SIG-M5 (cell line): ENCODE data around the gene GRM1.

Experiments
- DNase-seq: peaks from one replicate; lab custom pipeline; 2025; lab: John Stamatoyannopoulos, UW

Gene GRM1

DNA sequence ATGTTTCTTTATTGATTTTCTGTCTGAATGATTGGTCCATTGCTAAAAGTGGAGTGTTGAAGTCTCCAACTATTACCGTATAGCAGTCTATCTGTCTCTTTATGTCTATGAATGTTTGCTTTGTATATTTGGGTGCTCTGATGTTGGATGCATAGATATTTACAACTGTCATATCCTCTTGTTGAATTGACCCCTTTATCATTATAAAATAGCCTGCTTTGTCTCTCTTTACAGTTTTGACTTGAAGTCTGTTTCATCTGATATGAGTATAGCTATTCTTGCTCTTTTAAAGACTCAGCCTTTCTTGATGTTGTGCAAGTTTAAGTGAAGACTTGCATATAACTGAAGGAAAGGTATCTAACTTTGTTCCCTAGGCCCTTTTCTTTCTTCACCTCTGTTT, 341.0 kb downstream of the GRM1 start:
- no peak for DNase-seq

DNA sequence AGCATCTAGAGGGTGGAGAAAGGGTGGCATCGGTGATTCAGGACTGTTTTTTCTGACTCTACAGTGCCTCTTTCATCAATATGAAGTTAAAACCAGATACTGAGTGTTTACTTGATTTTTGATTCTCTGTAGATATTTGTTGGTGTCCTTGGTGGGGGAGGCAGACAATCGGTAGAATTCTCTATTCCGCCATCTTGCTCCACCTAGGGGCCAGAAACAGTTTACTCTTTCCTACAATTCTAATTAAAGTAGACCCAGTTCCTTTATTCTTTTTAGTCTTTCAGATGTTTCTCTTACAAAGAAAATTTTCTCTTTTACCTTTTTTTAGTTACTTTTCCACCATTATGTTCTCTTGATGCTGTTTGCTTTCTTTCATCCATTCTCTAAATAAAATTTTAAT, 352.6 kb downstream of the GRM1 start:
- no peak for DNase-seq

DNA sequence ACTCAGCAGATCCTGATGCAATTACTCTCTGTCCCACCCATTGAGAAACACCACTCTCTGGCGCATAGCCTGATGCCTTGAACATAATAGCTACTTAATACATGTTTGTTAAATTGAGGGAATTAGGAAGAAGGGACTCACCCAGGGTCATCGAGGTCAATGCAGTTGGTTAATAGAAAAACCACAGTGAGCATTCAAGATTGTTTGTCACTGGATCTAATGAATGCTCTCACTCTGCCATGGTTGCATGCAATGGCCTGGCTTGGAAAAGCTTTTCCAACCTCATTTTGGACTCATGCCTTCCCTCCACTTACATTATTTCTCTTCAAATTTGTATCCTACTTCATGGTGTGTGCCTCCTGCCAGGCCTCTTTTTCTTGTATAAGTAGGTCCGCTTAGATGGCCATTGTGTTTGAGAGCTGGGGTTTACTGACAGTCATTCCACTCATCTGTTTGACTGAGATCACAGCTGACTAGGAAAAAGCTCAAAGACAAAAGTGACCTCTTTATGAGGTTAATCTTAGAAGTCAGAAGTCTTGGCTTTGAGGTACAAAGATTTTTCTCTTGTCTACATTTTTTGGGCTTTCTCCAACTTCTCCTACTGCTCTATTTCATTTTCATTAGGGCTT, 360.0 kb downstream of the GRM1 start:
- no peak for DNase-seq

DNA sequence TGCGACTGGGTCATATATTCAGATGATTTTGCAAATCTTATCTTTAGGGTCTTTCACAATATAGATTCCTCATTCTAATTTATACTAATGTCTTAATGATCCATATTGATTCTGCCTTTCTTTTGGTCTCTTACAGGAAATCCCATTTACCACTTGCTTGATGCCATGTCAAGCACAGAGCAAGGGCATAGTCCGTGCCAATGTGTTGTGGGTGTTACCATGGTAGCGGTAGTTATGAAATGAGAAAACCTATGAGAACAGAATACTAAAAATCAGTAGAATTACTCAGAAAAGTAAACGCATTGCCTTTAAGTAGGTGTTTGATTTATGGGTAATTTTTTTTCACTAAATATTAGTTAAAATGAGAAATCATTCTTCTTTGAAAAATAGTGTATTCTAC, 360.9 kb downstream of the GRM1 start:
- no peak for DNase-seq

DNA sequence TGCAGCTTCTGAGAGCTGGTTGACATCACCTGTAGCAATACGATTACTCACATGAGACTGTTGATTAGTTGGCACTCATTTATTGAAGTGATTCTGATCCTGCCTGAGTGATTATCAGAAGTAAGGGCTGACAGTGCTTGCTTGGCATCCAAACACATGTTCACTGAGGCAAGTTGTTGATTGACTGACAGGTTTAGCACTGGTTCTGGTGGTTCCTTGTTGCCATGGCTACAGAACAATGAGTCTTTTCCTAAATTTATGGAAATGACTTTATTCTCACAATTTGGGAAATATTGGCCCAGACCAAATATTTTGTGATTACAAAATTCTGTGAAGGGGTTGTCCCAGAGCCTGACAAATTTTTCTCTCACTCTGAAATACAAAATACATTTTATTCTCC, 368.8 kb downstream of the GRM1 start:
- no peak for DNase-seq

DNA sequence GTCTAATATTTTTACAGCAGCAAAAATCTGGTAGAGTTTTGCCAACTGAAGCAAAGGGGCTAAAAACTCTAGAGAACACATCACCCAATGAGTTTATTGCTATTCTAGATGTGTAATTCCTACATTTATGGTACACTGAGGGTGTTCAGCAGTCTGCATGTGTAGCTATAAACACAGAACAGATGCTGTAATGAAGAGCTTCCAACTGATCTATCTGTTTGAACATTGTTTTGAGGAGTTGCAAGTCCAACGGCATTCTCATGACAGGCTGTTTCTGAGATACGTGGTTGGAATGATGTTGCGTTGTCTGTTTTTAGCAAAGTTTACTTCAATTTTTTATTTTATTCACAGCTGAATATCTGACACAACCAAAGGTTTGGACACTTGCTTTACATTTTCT, 373.6 kb downstream of the GRM1 start:
- DNase-seq: no peak

DNA sequence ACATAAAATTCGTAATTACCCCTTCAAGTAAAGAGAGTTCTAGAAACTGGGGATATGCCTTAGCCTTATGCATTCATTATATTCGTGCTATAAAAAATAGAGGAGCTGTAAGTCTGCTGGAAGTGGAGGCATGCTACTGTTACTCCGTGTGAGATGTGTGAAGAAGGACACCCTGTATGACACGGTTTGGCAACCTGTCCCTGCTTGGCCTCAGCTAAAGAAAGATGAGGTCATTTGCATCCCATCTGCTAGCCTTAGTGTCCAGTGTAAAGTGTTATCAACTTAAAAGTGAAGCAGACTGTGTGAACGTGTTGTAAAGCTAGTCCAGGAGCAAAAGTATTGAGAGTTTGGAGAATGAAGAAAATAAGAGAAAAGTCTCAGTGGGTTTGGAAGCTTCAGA, 379.7 kb downstream of the GRM1 start:
- no peak for DNase-seq

DNA sequence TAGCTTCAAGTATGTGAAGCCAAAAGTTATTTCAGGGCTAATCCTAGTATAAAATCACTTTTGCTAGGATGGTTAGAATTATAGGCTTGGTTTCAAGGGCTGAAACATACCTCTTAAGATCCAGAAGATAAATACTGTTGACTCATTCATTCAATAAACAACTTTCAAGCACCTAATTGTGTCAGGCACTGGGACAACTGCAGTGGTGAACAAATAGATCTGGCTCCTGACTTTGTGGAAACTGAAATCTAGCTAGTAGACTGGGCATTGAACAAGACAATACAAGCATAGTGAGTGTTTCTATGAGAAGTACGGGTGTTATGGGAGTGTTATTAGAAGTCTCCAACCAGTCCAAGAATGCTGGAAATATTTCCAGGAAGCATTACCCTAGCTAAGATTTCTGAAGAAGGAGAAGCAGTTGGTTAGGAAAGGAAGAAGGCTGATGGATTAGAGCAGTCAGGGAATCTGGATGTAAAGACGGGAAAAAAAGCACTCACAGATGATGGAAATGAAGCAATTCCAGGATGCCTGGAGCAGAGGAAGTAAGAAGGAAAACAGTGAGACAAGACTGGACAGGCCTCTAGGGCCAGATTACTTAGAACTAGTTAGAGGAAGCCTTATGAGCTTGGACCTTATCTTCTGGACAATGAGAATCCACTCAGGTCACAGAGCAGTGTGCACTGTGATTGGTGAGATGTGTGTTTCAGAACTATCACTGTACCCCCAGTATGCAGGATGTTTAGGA, 382.2 kb downstream of the GRM1 start:
- no peak for DNase-seq

DNA sequence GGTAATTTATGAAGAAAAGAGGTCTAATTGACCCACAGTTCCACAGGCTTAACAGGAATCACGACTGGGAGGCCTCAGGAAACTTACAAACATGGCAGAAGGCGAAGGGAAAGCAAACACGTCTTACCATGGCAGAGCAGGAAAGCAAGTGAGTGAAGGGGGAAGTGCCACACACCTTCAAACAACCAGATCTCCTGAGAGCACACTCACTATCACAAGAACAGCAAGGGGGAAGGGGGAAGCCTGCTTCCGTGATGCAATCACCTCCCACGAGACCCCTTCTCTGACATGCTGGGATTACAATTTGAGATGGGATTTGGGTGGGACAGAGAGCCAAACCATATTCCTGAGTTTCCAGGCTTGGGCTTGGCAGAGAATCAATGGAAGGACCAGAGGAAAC, 390.7 kb downstream of the GRM1 start:
- DNase-seq: no peak

DNA sequence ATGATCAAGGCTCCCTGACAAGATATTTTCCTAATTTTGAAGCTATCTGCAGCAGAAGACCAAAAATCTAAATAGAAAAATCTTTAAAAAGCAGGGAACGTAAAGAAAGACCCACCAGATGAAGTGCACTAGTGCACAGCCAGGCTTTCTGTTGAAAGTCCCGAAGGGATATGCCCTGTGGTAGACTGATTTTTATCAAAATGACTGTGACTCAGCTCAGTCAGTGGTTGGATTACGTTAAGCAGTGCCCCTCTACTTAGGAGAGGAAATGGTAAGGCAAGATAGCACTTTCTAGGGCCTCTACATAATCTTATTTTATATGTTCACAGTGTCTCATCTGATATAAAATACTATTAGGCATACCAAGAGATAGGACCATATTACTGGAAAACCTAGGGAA, 391.4 kb downstream of the GRM1 start:
- DNase-seq: no peak

DNA sequence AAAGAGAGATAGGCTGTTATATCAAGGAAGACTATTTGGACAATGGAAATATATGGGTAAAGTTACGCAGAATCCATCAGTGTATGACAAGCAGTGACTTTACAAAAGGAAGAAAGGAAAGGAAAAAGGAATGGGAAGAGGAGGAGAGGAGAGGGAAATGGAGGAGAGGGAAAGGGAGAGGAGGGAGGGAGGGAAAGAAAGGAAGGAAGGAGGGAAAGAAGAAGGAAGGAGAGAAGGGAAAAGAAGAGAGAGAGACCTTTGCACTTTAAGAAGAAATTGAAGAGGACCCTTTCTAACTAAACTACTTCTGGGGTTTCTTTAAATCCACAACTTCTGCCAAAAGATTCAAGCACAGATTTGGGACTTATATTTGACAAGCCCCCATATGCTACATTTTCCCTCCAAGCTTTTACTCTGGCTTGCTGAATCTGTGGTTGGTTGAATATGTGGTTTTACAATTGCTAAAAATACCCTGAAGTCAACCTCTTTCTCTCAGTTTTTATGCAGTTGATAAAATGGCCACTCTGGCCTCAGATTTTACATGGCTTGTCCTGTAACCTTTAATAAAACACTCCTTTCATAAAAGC, 394.0 kb downstream of the GRM1 start:
- DNase-seq: no peak

DNA sequence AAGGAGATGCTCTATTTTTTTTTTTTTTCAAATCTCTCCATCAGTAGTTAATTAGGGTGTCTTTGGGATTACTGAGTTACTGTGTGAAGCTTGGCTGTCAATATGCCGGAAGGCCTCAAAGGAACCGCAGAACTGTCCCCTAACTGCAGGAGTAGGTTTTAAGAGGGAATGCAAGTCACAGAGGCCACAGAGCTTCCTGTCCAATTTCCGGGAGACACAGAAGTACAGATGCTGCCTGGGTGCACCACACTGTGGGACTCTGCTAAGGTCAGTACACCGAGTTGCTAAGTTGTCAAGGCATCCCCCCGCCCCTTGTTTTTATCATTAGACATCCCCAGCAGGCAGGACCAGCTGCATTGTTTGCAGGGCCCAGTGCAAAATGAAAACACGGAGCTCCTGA, 394.6 kb downstream of the GRM1 start:
- no peak for DNase-seq

DNA sequence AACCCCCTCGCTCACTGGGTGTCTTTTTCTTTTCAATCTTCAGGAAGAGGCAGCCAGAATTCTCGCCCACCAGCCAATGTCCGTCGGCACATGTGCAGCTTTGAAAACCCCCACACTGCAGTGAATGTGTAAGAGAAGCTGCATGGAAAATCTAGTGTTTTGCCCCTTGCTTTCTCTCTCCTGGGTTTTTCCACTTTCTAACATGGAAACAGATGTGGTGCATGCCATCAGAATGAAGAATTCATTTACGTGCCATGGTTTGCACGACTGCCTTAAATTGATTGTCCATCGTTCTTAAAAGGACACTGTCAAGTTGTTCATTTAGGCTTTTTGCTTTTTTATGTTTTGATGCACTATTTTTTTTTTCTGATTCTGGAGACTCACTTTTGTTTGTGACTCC, 397.7 kb downstream of the GRM1 start:
- DNase-seq: no peak

DNA sequence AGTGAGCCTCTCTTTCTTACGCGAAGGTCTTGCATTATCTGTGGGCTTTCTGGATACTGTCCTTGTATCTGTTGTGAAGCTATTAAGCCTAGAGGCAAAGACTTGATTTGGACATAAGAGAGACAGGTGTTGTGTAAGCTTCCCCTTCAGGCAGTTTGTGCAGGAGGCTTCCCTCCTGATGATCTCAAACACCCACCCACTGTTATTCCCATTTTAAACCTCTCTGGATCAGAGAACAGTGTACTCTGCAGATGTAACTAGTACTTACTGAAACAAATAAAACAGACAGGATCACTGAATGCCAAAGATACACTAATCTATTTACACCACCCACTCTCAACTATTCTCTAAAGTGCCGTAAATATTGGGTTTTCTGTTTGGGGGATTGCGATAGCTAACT, 401.0 kb downstream of the GRM1 start:
- no peak for DNase-seq

DNA sequence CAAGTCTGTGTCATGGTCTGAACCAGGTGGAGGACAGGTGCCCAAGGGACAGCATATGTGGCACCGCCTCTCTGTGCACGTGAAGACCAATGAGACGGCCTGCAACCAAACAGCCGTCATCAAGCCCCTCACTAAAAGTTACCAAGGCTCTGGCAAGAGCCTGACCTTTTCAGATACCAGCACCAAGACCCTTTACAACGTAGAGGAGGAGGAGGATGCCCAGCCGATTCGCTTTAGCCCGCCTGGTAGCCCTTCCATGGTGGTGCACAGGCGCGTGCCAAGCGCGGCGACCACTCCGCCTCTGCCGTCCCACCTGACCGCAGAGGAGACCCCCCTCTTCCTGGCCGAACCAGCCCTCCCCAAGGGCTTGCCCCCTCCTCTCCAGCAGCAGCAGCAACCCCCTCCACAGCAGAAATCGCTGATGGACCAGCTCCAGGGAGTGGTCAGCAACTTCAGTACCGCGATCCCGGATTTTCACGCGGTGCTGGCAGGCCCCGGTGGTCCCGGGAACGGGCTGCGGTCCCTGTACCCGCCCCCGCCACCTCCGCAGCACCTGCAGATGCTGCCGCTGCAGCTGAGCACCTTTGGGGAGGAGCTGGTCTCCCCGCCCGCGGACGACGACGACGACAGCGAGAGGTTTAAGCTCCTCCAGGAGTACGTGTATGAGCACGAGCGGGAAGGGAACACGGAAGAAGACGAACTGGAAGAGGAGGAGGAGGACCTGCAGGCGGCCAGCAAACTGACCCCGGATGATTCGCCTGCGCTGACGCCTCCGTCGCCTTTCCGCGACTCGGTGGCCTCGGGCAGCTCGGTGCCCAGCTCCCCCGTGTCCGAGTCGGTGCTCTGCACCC, 405.2 kb downstream of the GRM1 start:
- DNase-seq: no peak

DNA sequence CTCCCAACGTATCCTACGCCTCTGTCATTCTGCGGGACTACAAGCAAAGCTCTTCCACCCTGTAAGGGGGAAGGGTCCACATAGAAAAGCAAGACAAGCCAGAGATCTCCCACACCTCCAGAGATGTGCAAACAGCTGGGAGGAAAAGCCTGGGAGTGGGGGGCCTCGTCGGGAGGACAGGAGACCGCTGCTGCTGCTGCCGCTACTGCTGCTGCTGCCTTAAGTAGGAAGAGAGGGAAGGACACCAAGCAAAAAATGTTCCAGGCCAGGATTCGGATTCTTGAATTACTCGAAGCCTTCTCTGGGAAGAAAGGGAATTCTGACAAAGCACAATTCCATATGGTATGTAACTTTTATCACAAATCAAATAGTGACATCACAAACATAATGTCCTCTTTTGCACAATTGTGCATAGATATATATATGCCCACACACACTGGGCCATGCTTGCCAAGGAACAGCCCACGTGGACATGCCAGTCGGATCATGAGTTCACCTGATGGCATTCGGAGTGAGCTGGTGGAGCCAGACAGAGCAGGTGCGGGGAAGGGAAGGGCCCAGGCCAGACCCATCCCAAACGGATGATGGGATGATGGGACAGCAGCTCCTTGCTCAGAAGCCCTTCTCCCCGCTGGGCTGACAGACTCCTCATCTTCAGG, 406.0 kb downstream of the GRM1 start:
- DNase-seq: no peak

DNA sequence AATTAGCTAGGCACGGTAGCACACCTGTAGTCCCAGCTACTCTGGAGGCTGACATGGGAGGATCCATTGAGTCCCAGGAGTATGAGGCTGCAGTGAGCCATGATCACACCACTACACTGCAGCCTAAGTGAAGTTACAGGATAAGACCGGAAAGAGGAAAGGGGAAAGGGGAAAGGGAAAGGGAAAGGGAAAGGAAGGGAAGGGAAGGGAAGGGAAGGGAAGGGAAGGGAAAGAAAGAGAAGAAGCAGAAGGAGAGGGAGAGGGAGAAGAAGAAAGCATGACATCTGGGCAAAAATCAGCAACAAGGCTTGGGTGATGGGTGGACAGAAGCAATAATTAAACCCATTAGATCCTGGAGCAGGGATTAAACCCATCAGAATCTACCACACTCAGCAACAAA, 413.0 kb downstream of the GRM1 start:
- no peak for DNase-seq

DNA sequence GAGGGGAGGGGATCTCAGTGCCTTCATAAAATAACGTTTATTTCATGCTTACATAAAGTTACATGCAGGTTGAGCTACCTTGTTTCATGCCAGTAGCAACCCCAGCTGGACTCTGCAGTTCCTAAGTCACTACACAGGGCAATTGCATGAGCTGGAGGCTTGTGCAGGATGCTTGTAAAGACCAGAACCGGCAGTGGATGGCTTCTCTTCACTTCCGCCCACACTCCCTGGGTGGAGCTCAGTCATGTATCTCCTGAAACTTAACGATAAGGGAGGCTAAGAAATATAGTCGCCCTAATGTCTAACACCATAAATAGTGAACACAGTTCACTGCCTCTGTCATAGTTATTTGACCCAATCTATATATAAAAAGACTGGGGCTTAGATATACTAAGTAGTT, 415.3 kb downstream of the GRM1 start:
- DNase-seq: no peak

DNA sequence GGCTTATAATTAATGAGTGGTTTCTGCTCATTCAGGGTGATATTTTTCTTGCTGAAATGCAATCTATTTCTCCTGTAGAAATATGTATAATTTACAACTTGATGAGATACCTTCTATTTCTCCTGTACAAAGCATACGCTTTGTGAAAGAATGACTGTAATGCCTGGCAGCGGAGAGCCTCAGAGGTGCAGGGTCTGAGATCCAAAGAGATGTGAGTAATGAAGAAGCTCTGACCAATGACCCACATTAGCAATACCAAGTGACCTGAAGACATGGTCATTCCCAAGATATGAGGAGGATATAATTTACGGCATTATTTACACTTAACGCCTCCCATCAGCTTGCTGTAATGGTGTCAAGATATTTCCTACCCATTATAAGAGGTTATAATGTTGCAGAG, 416.4 kb downstream of the GRM1 start:
- DNase-seq: no peak

DNA sequence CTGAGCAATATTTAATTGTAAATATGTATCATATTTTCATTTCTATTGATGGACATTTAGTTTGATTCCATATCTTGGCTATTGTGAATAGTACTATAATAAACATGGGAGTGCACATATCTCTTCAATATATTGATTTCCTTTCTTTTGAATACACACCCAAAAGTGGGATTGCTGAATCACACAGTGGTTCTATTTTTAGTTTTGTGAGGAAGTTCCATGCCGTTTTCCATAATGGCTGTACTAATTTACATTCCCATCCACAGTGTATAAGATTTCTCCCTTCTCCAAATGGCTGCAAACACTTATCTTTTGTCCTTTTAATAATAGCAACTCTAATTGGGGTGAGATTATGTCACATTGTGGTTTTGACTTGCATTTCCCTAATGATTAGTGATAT, 428.0 kb downstream of the GRM1 start:
- DNase-seq: no peak

DNA sequence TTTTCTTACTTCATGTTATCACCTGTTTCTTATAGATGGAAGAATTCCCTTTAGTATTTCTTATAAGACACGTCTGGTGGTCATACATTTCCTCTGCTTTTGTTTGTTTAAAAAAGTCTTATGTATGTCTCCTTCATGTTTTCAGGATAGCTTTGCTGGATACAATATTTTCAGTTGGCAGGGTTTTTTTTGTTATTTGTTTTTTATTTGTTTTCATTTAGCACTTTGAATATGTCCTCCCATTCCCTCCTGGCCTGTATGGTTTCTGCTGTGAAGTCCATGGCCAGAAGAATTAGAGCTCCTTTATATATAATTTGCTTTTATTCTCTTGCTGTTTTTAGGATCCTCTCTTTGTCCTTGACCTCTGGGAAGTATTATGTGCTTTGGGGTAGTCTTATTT, 432.1 kb downstream of the GRM1 start:
- DNase-seq: no peak

DNA sequence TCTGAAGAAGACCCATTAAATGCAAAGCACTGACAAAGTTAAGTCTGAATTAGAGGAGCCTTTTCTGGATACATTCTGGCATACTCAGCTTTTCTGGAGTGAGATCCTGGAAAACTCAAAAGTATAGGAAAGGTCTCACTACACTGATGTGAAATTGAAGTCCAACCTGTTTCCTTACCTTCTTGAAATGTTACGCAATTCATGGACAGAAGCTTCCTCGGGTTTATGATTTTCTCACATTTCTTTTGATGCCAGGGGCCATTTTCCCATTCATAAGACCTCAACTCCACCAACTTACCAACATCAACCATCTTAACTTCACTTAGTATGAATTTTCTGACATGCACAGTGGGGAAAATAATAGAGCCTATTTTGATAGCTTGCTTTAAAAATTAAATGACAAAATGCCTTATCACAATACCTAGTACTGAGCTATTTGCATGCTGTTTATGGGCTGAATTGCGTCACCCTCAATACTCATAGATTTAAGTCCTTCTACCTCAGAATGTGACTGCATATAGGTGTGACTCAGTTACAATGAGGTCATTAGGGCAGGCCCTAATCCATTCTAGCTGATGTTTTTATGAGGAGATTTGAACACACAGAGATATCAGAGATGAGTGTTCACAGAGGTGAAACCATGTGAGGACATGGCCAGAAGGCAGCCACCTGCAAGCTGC, 441.4 kb downstream of the GRM1 start:
- no peak for DNase-seq
